ENCODE data around the gene AIFM3.
"Not testable (repeated sequence)": the region's sequence is repeated elsewhere in the genome, so short reads cannot be mapped to it uniquely, and the experiment has no call there.

AIFM3 gene

GRCh38 chr22:21001601-21002325 is 34.7 kb downstream of the AIFM3 start, which contains the start of gene THAP7:
Gene THAP7, minus strand, starts transcription at chr22:21002118. Its CDS starts 207 bp downstream, at chr22:21001911.
- Histone ChIP-seq H3K36me3 (peaks cover 38% of the 10 kb centered on the region), H3K4me2 (peak within 1 kb of the TSS; percentile 100), H3K27me3 (no peaks in the 10 kb centered on the region), H4K20me1 (peaks cover 44% of the 10 kb centered on the region), H3K9me3 (no peaks in the 10 kb centered on the region), H3K4me3 (peak within 1 kb of the TSS; percentile 79), H3K4me1 (peaks cover 34% of the 10 kb centered on the region), H3K27ac (peak within 1 kb of the TSS; percentile 92), H3K9ac (peak within 1 kb of the TSS; percentile 90)
- TF ChIP-seq Cebpa-rat (IDR thresholded peaks at IDR 0.05), result no peak

DNA sequence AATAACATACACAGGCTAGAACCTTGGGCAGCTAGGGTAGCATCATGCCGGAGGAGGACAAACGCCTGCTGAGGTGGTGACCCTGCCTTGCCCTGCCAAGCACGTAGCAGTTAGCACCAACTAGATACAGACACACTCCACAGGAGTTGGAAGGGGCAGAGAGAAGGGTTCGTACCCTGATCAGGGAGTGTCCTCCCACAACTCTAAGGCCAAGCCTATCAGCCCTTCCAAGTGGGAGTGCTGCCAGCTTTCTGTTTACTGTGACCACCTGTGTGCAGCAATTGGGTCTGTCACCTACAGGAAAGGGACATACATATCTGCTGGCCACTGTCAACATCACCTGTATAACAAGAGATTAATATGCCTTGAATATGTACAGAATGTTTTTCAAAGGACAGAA is 36.7 kb downstream of the AIFM3 start:
- Histone ChIP-seq H3K9me3 (no peaks in the 10 kb centered on the region), H3K27me3 (no peaks in the 10 kb centered on the region), H3K4me3 (no peak overlapping the region), H4K20me1 (peaks cover 25% of the 10 kb centered on the region), H3K4me2 (peak overlapping the region; percentile 100), H3K27ac (no peak overlapping the region), H3K9ac (no peak overlapping the region), H3K36me3 (peaks cover 17% of the 10 kb centered on the region), H3K4me1 (peaks cover 34% of the 10 kb centered on the region)
- TF ChIP-seq Cebpa-rat (IDR thresholded peaks at IDR 0.05), result no peak

- Histone ChIP-seq H3K4me1 (peaks cover 12% of the 10 kb centered on the region), H4K20me1 (peaks cover 10% of the 10 kb centered on the region; the same call in 1 of the 2 replicates)
- not testable (repeated sequence) for H3K9me3 ChIP-seq, H3K4me2 ChIP-seq, H3K27me3 ChIP-seq, H3K4me3 ChIP-seq, H3K36me3 ChIP-seq, H3K27ac ChIP-seq, H3K9ac ChIP-seq
Measured at GRCh38 chr22:21009208-21009607, 42.2 kb downstream of the AIFM3 start.

DNA sequence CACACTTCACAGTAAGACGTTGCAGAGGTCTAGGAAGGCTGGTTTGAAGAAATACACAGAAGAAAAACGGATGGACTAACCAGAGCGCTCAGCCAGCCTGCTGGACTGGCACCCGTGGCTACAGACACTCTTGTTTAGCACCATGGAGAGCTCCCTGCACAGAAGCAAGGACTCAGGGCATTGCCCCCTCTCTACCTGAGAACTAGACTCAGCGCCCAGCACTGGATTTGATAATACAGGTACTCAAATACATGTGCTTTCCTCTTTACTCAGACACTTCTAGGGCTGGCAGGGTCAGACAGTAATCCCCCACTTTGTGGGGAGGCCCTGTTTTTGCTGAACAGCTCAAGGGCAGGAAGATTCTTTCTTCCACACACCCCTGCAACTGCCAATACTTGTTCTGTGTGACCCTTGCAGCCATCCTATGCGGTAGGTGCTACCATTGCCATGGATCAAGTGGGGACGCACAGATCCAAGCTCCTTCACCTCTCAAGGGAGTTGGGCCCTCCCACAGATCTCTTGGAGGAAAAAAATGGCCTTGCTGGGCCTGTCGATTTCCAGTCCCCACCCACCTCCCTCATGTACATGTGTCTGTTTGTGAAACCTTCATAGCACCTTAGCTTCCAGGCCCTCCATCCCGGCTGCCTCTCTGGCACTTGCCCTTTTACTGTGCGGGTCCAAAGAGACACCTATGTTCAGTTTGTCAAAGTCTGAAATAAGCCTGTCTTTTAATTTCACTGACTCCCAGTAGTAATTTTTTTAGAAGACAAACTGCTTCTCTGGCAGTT is 42.8 kb downstream of the AIFM3 start:
- no peak overlapping the region for H3K9ac ChIP-seq

DNA sequence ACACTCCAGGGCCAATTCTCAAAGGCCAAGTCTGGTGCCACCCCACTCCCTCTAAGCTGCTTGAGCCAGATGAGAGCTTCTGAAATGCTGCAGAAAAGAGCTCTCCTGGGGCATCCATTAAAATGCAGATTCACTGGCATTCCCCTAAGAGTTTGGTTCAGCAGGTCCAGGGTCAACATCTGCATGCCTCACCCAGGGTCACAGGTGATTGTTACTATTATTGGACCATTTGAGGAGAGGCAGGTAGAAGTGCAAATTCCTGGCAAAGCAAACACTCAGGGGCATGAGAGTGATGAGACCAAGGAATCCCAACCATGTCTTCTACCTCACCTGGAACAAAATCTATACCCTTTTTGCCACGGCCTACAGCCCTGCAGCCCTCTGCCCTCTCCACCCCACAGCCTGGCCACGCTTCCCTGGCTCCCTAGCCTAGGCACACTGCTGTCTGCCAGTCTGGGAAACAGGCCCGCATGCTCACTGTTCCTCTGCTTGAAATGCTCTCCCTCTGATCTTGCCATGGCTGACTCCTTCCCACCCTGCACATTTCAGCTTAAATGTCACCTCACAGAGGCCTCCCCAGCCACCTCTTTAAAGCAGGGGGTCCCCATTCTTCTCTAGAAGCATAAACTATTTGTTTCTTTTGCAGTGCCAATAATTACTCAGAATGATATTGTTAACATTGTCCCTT is 43.5 kb downstream of the AIFM3 start:
- no peak for TF ChIP-seq Cebpa-rat (IDR thresholded peaks at IDR 0.05)
- Histone ChIP-seq H3K9me3 (no peaks in the 10 kb centered on the region), H3K4me2 (no peak overlapping the region), H3K36me3 (no peaks in the 10 kb centered on the region), H3K9ac (no peak overlapping the region), H3K4me1 (peaks cover 25% of the 10 kb centered on the region), H3K4me3 (no peak overlapping the region), H3K27me3 (no peaks in the 10 kb centered on the region), H4K20me1 (peaks cover 10% of the 10 kb centered on the region; the same call in 1 of the 2 replicates), H3K27ac (no peak overlapping the region)

More for the DNA sequence above, 42.8 kb downstream of the AIFM3 start:
- TF ChIP-seq Cebpa-rat (IDR thresholded peaks at IDR 0.05), result no peak
- Histone ChIP-seq H3K4me3 (no peak overlapping the region), H4K20me1 (peaks cover 10% of the 10 kb centered on the region; the same call in 1 of the 2 replicates), H3K9me3 (no peaks in the 10 kb centered on the region), H3K27me3 (no peaks in the 10 kb centered on the region), H3K4me2 (no peak overlapping the region), H3K4me1 (peaks cover 18% of the 10 kb centered on the region), H3K27ac (no peak overlapping the region), H3K36me3 (no peaks in the 10 kb centered on the region)

- Histone ChIP-seq H3K9me3 (no peaks in the 10 kb centered on the region), H3K27me3 (no peaks in the 10 kb centered on the region), H3K27ac (no peak overlapping the region), H3K4me3 (no peak overlapping the region), H3K4me2 (no peak overlapping the region; the same call in 1 of the 2 replicates), H3K4me1 (peaks cover 32% of the 10 kb centered on the region), H4K20me1 (peaks cover 10% of the 10 kb centered on the region; the same call in 1 of the 2 replicates), H3K36me3 (no peaks in the 10 kb centered on the region), H3K9ac (no peak overlapping the region)
- TF ChIP-seq Cebpa-rat (IDR thresholded peaks at IDR 0.05), result no peak
Measured at GRCh38 chr22:21012446-21013407, 45.7 kb downstream of the AIFM3 start.

DNA sequence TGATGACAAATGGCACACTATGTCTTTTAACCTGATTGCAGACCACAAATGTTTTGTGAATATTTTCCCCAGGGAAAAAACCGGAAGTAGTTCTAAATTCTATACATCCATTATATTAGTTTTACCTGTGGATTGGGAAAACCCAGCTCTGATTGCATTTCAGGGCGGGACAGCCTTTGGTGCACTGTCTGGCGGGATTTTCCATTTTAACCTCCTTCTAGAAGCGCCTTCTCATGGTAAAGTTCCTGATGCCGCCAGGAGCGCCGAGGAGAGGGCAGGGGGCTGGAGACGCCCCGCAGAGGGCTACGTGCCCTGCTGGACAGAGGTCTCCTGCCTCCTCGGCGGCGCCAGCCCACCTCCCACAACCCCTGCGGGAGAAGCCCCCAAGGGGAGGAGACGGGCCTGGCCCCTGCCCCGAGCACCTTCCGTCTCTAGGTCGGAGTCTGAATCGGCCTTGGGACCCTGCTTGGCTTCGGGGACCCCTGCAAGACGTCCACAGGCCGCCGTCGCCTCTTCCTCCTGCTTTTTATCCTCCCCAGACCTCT is 46.7 kb downstream of the AIFM3 start:
- Histone ChIP-seq H3K4me1 (peaks cover 32% of the 10 kb centered on the region), H3K36me3 (no peaks in the 10 kb centered on the region), H4K20me1 (peaks cover 10% of the 10 kb centered on the region; the same call in 1 of the 2 replicates), H3K27me3 (no peaks in the 10 kb centered on the region), H3K9me3 (no peaks in the 10 kb centered on the region), H3K27ac (no peak overlapping the region), H3K9ac (no peak overlapping the region), H3K4me2 (peak overlapping the region; percentile 98), H3K4me3 (peak overlapping the region; percentile 54)
- TF ChIP-seq Cebpa-rat (IDR thresholded peaks at IDR 0.05), result no peak

DNA sequence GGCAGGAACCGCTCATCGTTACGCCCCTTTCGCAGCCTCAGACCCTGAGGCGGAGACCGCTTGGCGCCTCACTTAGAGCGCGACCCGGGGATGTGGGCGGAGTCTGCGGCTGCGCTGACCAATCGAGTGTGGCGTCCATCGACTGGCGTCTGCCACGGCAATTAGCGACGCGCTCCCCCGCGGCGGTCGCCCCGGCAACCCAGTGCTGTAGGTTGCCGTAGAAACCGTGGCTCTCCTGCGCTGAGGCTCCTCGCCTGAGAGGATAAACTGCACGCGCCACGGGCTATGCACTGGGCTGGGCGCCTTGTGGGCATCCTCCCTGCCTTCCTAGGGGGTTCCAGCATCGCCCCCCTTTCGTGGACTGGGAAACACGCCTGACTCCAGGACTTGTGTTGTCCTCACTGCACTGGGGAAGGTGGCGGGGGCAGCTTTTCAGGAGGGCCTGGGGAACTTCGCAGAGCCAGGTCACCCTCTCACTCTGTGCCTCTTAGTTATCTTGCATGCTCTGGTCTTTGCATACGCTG is 47.2 kb downstream of the AIFM3 start:
- Histone ChIP-seq H3K9ac (no peak overlapping the region), H3K27ac (no peak overlapping the region), H3K4me2 (peak overlapping the region; percentile 98), H4K20me1 (peaks cover 10% of the 10 kb centered on the region; the same call in 1 of the 2 replicates), H3K4me3 (peak overlapping the region; percentile 54), H3K36me3 (no peaks in the 10 kb centered on the region), H3K9me3 (no peaks in the 10 kb centered on the region), H3K27me3 (no peaks in the 10 kb centered on the region), H3K4me1 (peaks cover 32% of the 10 kb centered on the region)
- no peak for TF ChIP-seq Cebpa-rat (IDR thresholded peaks at IDR 0.05)

Measured in BLaER1 (cell line).